A549 (cell line): Measurements from ENCODE around the gene SLC6A17. TPM values are rescaled to one million over a fixed set of nuclear protein-coding genes. Genes with fewer than 3 reads are reported as not detected.

ENCODE experiments used
- ATAC-seq, 2 experiments: fragments of 200-7000 bp in 1 of 2; fragments of >200 bp in 1 of 2; cut with Nextera tagmentation in 1 of 2; cut with Tn5 transposase in 1 of 2; 3 replicates each; pipeline versions ENCODE4 v1.8.0 to v1.9.1; 2018 to 2020; ENCODE audit warnings: mild to moderate bottlenecking in 1 of 2, moderate library complexity in 1 of 2
- CTCF ChIA-PET: fragments of 300-600 bp; sonication (Branson Sonifier 250); formaldehyde crosslinking; extraction: SDS; loops from one replicate; lab custom pipeline; 2021; ENCODE audit warnings: antibody characterized with exemption, inconsistent platforms; lab: Yijun Ruan, JAX
- POLR2A ChIA-PET: fragments of 350-600 bp; formaldehyde crosslinking; extraction: SDS; loops from one replicate; lab custom pipeline; 2021; ENCODE audit warnings: antibody characterized with exemption, inconsistent platforms; lab: Yijun Ruan, JAX
- DNase-seq, 2 experiments: peaks; one replicate each; pipeline versions ENCODE4 v3.0.0 to v3.0.0-alpha.2; 2011 to 2016; ENCODE audit warnings: low read depth in 1 of 2, low spot score in 1 of 2
- FAIRE-seq: peaks from 2 replicates; lab custom pipeline; 2011; peaks lifted over from hg19 to GRCh38; lab: Jason Lieb, UNC
- H3K27ac ChIP-seq, 2 experiments: fragments of >200 bp; sonication (Bioruptor Twin); formaldehyde crosslinking; 3 replicates each; pipeline ENCODE4 v1.5.1; 2016 to 2017
- H3K4me1 ChIP-seq: fragments of >200 bp; sonication (Bioruptor Twin); formaldehyde crosslinking; 3 replicates; pipeline ENCODE4 v1.6.1; 2016
- H3K4me2 ChIP-seq: fragments of >200 bp; sonication (Bioruptor Twin); formaldehyde crosslinking; 3 replicates; pipeline ENCODE4 v1.6.1; 2016
- H3K4me3 ChIP-seq: fragments of >200 bp; sonication (Bioruptor Twin); formaldehyde crosslinking; 3 replicates; pipeline ENCODE4 v1.5.1; 2016
- H3K9me3 ChIP-seq: fragments of >200 bp; sonication (Bioruptor Twin); formaldehyde crosslinking; 3 replicates; pipeline ENCODE4 v1.6.1; 2016
- BCL3 ChIP-seq: fragments of >200 bp; sonication (Bioruptor Twin); formaldehyde crosslinking; IDR thresholded peaks from 3 replicates; pipeline ENCODE4 v1.6.1; 2016
- CBX8 ChIP-seq: fragments of 200-600 bp; sonication (generic); IDR thresholded peaks from 2 replicates; pipeline ENCODE4 v1.6.1; 2016
- EHF ChIP-seq: fragments of 250-450 bp; sonication (Bioruptor Pico); IDR thresholded peaks from 2 replicates; pipeline ENCODE4 v1.5.0; 2020; ENCODE audit warnings: mild to moderate bottlenecking
- ELK1 ChIP-seq: fragments of 150-350 bp; IDR thresholded peaks from 2 replicates; pipeline ENCODE4 v1.6.1; 2014; ENCODE audit warnings: low read depth, mild to moderate bottlenecking, low read length
- FOSB ChIP-seq: fragments of 250-450 bp; sonication (Bioruptor Pico); IDR thresholded peaks from 2 replicates; pipeline ENCODE4 v1.5.0; 2020; ENCODE audit warnings: mild to moderate bottlenecking, moderate library complexity
- FOSL2 ChIP-seq, 2 experiments: fragments of 450-650 bp in 1 of 2; fragments of >200 bp in 1 of 2; sonication (Bioruptor Twin) in 1 of 2; formaldehyde crosslinking; IDR thresholded peaks; 2 replicates each; pipeline versions ENCODE4 v1.5.0 to v1.6.1; 2016 to 2020; ENCODE audit warnings: mild to moderate bottlenecking in 1 of 2, moderate library complexity in 1 of 2
- GATA3 ChIP-seq: IDR thresholded peaks from 2 replicates; pipeline ENCODE4 v1.6.1; 2012; ENCODE audit warnings: borderline replicate concordance
- HDAC2 ChIP-seq: fragments of 200-600 bp; sonication (generic); IDR thresholded peaks from 2 replicates; pipeline ENCODE4 v1.6.1; 2016
- HES2 ChIP-seq: fragments of >200 bp; sonication (Bioruptor Twin); formaldehyde crosslinking; IDR thresholded peaks from 2 replicates; pipeline ENCODE4 v1.6.1; 2016
- HEYL ChIP-seq: fragments of 250-450 bp; sonication (Bioruptor Pico); IDR thresholded peaks from 2 replicates; pipeline ENCODE4 v1.8.0; 2021; ENCODE audit warnings: mild to moderate bottlenecking, moderate library complexity
- HMGXB4 ChIP-seq: fragments of 250-450 bp; sonication (Bioruptor Pico); IDR thresholded peaks from 2 replicates; pipeline ENCODE4 v1.5.0; 2021; ENCODE audit warnings: mild to moderate bottlenecking, moderate library complexity, borderline replicate concordance
- JUN ChIP-seq, 2 experiments: fragments of >200 bp; sonication (Bioruptor Twin); formaldehyde crosslinking; IDR thresholded peaks; 2 replicates in 1 of 2; 3 replicates in 1 of 2; pipeline ENCODE4 v1.6.1; 2016 to 2017
- MAX ChIP-seq: IDR thresholded peaks from 2 replicates; pipeline ENCODE4 v1.6.1; 2012
- PBX3 ChIP-seq: IDR thresholded peaks from 2 replicates; pipeline ENCODE4 v1.6.1; 2012
- POLR2A ChIP-seq: IDR thresholded peaks from 2 replicates; pipeline ENCODE4 v1.6.1; 2012; ENCODE audit warnings: mild to moderate bottlenecking, low read length
- RAD21 ChIP-seq, 2 experiments: fragments of >200 bp in 1 of 2; sonication (Bioruptor Twin) in 1 of 2; formaldehyde crosslinking in 1 of 2; IDR thresholded peaks in 1 of 2; conservative IDR thresholded peaks in 1 of 2; 2 replicates in 1 of 2; 3 replicates in 1 of 2; pipeline ENCODE4 v1.6.1; 2012 to 2018; ENCODE audit warnings: inconsistent platforms in 1 of 2
- REST ChIP-seq: fragments of 200-600 bp; sonication (generic); IDR thresholded peaks from 2 replicates; pipeline ENCODE4 v1.6.1; 2016; ENCODE audit warnings: antibody characterized with exemption, mild to moderate bottlenecking, moderate library complexity
- RFX5 ChIP-seq: fragments of 450-650 bp; IDR thresholded peaks from 2 replicates; pipeline ENCODE4 v1.7.1; 2014; ENCODE audit warnings: antibody characterized with exemption, mild to moderate bottlenecking, moderate library complexity
- TFCP2L1 ChIP-seq: fragments of 250-450 bp; sonication (Bioruptor Pico); IDR thresholded peaks from 2 replicates; pipeline ENCODE4 v1.5.0; 2021; ENCODE audit warnings: mild to moderate bottlenecking
- ZSCAN20 ChIP-seq: fragments of 250-450 bp; sonication (Bioruptor Pico); IDR thresholded peaks from 2 replicates; pipeline ENCODE4 v1.8.0; 2022; ENCODE audit warnings: mild to moderate bottlenecking, moderate library complexity
- WGBS: methylation state at CpG from one replicate; pipeline ENCODE4 v1.1.6; 2017; ENCODE audit errors: missing lambda C conversion rate; 5-methylcytosine and 5-hydroxymethylcytosine counted together
- polyA plus RNA-seq, 4 experiments: library from polyadenylated mRNA; depleted of rRNA in 3 of 4; stranded (reverse); fragments of >200 nt; fragmentation: RNase III in 1 of 4; extraction: RNeasy Plus Mini Kit Qiagen cat#74134 plus additional on column Dnase treatment in 1 of 4; gene quantifications; 2 replicates in 3 of 4; 3 replicates in 1 of 4; pipeline ENCODE4 v1.2.3, GENCODE V29; 2011 to 2017

Gene SLC6A17
- polyA plus RNA-seq, 2 of the 4 experiments (the other 2 are of a cell fraction), result 0.56 to 2.2 TPM

- TF ChIP-seq ELK1 (no peak), HMGXB4 (CRISPR knock-in tag) (no peak)
- TF ChIP-seq, all 56 proteins: peak for 0
Measured at GRCh38 chr1:110173466-110174105, 23.3 kb downstream of the SLC6A17 start (continued).

- DNase-seq, result no peak
- Histone ChIP-seq H3K27ac (no peak overlapping the region), H3K4me3 (no peak overlapping the region), H3K4me2 (no peak overlapping the region), H3K4me1 (no peaks in the 10 kb centered on the region), H3K9me3 (no peaks in the 10 kb centered on the region)
- POLR2A ChIA-PET, result no interaction called here
- FAIRE-seq, result no peak
- WGBS, result 7% methylated on average over 2 of the region's 2 CpGs
- TF ChIP-seq TFCP2L1 (CRISPR knock-in tag) (no peak), GATA3 (no peak), HDAC2 (no peak), MAX (no peak)
- no peak for ATAC-seq
- CTCF ChIA-PET, result interaction anchor here (1.0 to 4.1 kb wide), 5 partner anchors 10 to 33 kb away, joined by 3 to 12 read pairs (median 5); no protein-coding TSS in a partner anchor
Measured at GRCh38 chr1:110174961-110175360, 24.7 kb downstream of the SLC6A17 start.

GRCh38 chr1:110176299-110176956 is 26.1 kb downstream of the SLC6A17 start:
- no peak for DNase-seq
- Histone ChIP-seq H3K4me3 (no peak overlapping the region), H3K4me1 (no peaks in the 10 kb centered on the region), H3K4me2 (no peak overlapping the region), H3K9me3 (no peaks in the 10 kb centered on the region), H3K27ac (no peak overlapping the region)
- FAIRE-seq, result no peak
- TF ChIP-seq ZSCAN20 (no peak), RFX5 (no peak), RAD21 (conservative IDR thresholded peaks at IDR 0.05 in 1 of 2, IDR thresholded peaks at IDR 0.05 in 1 of 2) (no peak), EHF (CRISPR knock-in tag) (no peak), FOSL2 (IDR thresholded peaks at IDR 0.05) (no peak), FOSL2 (CRISPR knock-in tag; IDR thresholded peaks at IDR 0.05) (no peak), POLR2A (no peak), HES2 (no peak), PBX3 (no peak), BCL3 (no peak), REST (no peak), HEYL (CRISPR knock-in tag) (no peak), JUN (IDR thresholded peaks at IDR 0.05) (no peak), CBX8 (no peak), FOSB (CRISPR knock-in tag) (no peak)
- POLR2A ChIA-PET, result no interaction called here
- no peak for ATAC-seq
- WGBS, result 53% methylated on average over 8 of the region's 9 CpGs
- CTCF ChIA-PET, result interaction anchor here (1.2 to 4.1 kb wide), 5 partner anchors 9 to 31 kb away, joined by 3 to 12 read pairs (median 3); no protein-coding TSS in a partner anchor
